Osteocyte (in vitro differentiated cells): ENCODE data around the gene POGLUT3. TPM values are rescaled to one million over a fixed set of nuclear protein-coding genes. Genes with fewer than 3 reads are reported as not detected.

Experiments
- DNase-seq: peaks from one replicate; pipeline ENCODE4 v3.0.0; 2021; ENCODE audit warnings: mixed read lengths; ENCODE audit not compliant: unreplicated experiment; ENCODE audit errors: extremely low spot score
- H3K27ac Mint-ChIP-seq: one replicate; pipeline ENCODE4 v1.8.0; 2021; ENCODE audit warnings: mild to moderate bottlenecking, mixed read lengths; ENCODE audit not compliant: unreplicated experiment
- H3K27me3 Mint-ChIP-seq: one replicate; pipeline ENCODE4 v1.8.0; 2021; ENCODE audit warnings: mixed read lengths; ENCODE audit not compliant: unreplicated experiment
- H3K36me3 Mint-ChIP-seq: one replicate; pipeline ENCODE4 v1.8.0; 2021; ENCODE audit warnings: mixed read lengths; ENCODE audit not compliant: unreplicated experiment
- H3K4me1 Mint-ChIP-seq: one replicate; pipeline ENCODE4 v1.8.0; 2021; ENCODE audit warnings: mixed read lengths; ENCODE audit not compliant: unreplicated experiment
- H3K4me3 Mint-ChIP-seq: one replicate; pipeline ENCODE4 v1.8.0; 2021; ENCODE audit warnings: mild to moderate bottlenecking, moderate library complexity, mixed read lengths; ENCODE audit not compliant: unreplicated experiment
- H3K9me3 Mint-ChIP-seq: one replicate; pipeline ENCODE4 v1.8.0; 2021; ENCODE audit warnings: mixed read lengths; ENCODE audit not compliant: unreplicated experiment
- CTCF ChIP-seq: fragments of 200-600 bp; sonication (generic); IDR thresholded peaks from 2 replicates; pipeline ENCODE4 v1.5.0; 2021; ENCODE audit warnings: antibody characterized with exemption, mild to moderate bottlenecking, moderate library complexity
- total RNA-seq: library from RNA; stranded (reverse); gene quantifications from 2 replicates; pipeline ENCODE4 v1.2.1, GENCODE V29; 2021

The POGLUT3 gene
- total RNA-seq, 1 donor from 2014 or later, result 50.7 TPM

- Mint-ChIP-seq H3K27ac (no peak overlapping the region), H3K4me3 (no peak overlapping the region), H3K9me3 (no peaks in the 10 kb centered on the region), H3K27me3 (no peaks in the 10 kb centered on the region), H3K4me1 (peaks cover 12% of the 10 kb centered on the region), H3K36me3 (peaks cover 17% of the 10 kb centered on the region)
- TF ChIP-seq CTCF, result no peak
- DNase-seq, result no peak
These were observed 6.2 kb downstream of the POGLUT3 start for GRCh38 chr11:108491936-108492335.

- no peak for TF ChIP-seq CTCF
- H3K4me1 Mint-ChIP-seq, result no peaks in the 10 kb centered on the region
- no peaks in the 10 kb centered on the region for H3K9me3 Mint-ChIP-seq
- peaks cover 41% of the 10 kb centered on the region for H3K36me3 Mint-ChIP-seq
- DNase-seq, result no peak
- H3K27ac Mint-ChIP-seq, result no peak overlapping the region
- no peaks in the 10 kb centered on the region for H3K27me3 Mint-ChIP-seq
- H3K4me3 Mint-ChIP-seq, result no peak overlapping the region
These were observed 11.4 kb downstream of the POGLUT3 start for GRCh38 chr11:108486828-108487227.

DNA sequence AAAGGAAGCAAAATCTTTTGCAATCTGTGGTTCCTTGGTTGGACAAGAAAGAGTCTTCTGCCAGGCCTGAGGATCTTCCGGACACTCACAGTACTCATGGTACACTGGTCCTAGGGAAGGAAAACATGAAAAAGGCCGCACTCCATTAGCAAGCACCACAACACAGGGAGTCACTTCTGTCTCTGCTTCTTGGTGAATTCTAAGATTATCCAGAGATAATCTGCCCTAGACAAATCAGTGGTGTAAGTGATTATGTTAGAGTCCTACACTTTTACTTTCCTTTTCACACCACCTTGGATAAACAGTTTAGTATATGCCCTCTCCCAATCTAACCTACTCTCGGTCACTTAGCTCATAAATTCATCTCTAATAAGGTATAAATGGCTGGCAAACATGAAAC lies 11.9 kb downstream of the POGLUT3 start:
- Mint-ChIP-seq H3K27ac (no peak overlapping the region), H3K36me3 (peaks cover 46% of the 10 kb centered on the region), H3K4me1 (no peaks in the 10 kb centered on the region), H3K27me3 (no peaks in the 10 kb centered on the region), H3K9me3 (no peaks in the 10 kb centered on the region), H3K4me3 (no peak overlapping the region)
- no peak for TF ChIP-seq CTCF
- no peak for DNase-seq

GRCh38 chr11:108483163-108483562 lies 15.0 kb downstream of the POGLUT3 start:
- Mint-ChIP-seq H3K36me3 (peaks cover 37% of the 10 kb centered on the region), H3K4me1 (no peaks in the 10 kb centered on the region), H3K9me3 (no peaks in the 10 kb centered on the region), H3K27me3 (no peaks in the 10 kb centered on the region), H3K27ac (no peak overlapping the region), H3K4me3 (no peak overlapping the region)
- DNase-seq, result no peak
- no peak for TF ChIP-seq CTCF

DNA sequence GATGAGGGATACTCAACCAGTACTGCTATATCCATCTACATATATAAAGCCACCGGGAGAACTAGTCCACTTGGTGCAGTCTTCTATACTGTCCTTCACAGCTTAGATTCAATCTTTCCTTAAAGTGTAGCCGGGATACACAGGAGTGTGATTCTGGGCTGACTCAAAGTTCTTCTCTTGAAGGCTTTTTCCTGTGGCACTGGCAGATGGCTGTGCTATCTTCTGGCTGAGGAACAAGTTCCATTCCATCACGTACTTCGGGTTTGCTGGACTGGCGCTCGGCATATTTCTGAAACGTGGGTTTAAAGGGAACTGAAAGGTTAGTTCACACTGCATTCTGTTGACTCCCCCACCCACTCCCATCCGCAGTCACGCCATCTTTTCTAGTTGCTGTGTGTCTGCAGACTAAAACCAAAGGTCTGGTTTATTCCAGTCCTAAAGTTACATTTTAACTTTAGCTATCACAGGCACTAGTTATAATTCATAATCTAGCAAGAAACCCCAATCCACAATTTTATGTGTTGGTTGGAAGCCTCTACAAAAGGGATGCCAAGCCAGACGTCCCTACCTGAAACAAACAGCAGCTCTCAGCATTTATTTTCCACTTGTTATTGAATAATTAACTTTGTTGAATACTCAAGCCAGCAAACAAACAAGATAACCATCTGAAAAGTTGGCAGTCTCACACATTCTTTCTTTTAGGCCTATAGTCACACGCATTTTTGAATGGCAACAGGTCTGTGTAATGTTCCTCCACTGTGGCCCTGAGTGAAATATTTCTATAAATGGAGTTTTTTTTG lies 23.3 kb downstream of the POGLUT3 start:
- no peaks in the 10 kb centered on the region for H3K27me3 Mint-ChIP-seq
- no peak overlapping the region for H3K27ac Mint-ChIP-seq
- TF ChIP-seq CTCF, result no peak
- H3K36me3 Mint-ChIP-seq, result peaks cover 15% of the 10 kb centered on the region
- H3K4me1 Mint-ChIP-seq, result no peaks in the 10 kb centered on the region
- DNase-seq, result no peak
- H3K9me3 Mint-ChIP-seq, result no peaks in the 10 kb centered on the region
- no peak overlapping the region for H3K4me3 Mint-ChIP-seq
